T-helper 2 cell (primary cell): ENCODE data around the gene LONP1.
"Not testable (repeated sequence)": the region's sequence is repeated elsewhere in the genome, so short reads cannot be mapped to it uniquely, and the experiment has no call there.

ENCODE experiments used
- DNase-seq, 5 experiments: peaks; one replicate each; pipeline versions ENCODE4 v3.0.0 to v3.0.0-alpha.2; 2012 to 2022

Gene LONP1

DNA sequence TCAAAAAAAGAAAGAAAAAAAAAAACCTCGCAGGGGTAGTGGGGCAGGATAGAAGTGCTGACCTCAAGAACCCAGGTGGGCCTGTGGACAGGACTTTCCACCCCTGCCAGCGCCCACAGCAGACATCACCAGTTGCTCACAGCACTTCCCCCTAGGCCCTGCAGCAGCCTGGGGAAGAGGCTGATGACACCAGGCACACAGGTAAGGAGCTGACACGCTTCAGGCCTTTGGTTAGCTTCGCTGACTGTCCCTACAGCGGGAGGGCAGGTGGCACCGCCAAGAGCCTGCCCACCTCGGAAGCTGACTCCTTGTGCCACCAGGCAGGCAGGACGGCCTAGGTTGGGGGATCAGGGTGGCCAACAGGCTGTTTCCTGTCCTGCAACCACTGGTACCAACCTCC is 8.9 kb downstream of the LONP1 start:
- DNase-seq, result no peak

DNA sequence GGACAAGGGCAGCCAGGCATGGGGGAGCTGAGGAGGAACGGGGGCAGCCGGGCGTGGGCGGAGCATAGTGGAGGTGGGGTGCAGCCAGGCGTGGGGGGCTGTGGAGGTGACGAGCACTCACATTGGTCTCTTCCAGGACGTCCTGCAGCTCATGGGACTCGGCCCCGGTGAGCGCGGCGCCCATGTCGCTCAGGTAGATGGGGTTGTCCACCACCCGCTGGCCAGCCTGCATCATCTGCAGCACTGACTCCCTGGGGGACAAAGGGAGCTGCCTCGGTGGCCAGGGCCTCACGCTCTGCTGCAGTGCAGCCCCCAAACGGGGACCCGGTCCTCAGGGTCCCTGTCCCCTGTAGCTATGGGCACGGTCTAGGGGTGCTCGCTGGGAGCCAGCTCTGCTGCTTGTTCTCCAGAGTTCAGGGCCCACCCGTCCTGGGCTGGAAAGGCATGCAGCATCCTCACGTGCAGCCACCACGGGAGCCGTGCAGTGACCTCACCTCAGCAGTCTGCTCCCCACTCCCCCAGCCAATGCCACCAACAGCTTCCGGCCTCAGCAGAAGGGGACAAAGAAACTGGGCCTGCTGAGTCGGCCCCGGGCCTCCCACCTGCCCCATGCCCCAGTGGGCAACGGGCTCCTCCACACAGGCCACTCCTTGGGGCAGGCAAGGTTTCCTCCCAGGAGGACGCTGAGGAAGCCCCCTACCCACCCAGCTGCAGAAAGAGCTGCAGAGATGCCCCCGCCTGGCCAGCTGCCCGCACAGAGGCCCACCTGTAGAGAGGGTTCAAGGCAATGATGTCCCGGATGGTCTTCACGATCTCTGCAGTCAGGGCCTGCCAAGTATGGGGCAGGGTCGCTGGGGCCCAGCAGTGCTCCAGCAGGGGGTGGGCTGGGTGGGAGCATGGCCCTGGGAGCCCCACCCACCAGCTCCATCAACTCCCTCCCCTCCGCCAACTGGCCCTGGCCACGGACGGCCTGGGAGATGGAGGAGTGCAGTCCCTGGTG is 12.1 kb downstream of the LONP1 start:
- DNase-seq, result no peak

DNA sequence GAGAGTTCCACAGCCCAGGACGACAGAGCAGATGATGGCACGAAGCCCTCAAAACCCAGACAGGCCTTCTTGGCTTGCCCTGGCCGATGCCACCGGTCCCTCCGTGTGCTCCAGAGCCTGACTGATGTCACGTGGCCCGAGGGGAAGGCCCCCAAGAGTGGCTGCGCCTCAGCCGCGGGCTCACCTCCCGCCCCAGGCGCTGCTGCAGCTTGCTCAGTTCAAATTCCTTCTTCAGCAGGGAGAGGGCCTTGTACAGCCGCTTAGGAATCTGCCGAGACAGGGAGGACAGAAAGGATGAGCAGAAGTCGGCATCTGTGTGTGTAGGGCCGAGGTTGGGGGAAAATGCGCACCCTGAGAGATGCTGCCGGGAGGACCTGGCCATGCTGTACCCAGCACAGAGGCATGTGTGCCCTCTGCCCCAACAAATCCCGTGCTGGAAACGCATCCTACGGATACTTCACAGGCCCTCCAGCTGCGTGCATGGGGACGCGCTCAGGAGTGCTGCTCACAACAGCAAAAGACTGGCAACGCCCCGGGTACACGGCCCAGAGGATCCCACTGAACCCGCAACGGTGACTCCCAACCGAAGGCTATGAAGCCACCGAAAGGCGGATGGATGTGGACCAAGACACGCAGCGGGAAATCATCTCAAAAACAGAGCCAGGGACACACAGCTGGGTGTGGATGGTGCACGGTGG is 12.9 kb downstream of the LONP1 start:
- no peak for DNase-seq

DNA sequence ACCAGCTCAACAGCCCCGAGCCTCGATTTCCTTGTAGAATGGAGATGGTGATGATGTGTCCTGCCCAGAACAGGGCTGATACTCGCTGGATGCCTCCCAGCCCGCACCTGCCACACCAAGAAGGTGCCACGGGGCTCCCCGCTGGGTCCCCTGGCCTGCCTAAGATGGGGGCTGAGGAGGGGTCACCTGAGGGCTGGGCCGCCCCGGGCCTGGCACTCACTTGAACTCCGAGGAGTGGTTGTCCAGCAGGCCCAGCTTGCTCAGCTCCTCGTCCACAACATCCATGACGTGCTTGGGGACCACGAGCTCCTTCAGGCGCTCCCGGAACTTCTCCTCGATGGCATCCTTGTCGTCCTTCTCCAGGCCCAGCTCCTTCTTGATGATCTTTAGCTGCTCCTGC is 14.4 kb downstream of the LONP1 start:
- no peak for DNase-seq

DNA sequence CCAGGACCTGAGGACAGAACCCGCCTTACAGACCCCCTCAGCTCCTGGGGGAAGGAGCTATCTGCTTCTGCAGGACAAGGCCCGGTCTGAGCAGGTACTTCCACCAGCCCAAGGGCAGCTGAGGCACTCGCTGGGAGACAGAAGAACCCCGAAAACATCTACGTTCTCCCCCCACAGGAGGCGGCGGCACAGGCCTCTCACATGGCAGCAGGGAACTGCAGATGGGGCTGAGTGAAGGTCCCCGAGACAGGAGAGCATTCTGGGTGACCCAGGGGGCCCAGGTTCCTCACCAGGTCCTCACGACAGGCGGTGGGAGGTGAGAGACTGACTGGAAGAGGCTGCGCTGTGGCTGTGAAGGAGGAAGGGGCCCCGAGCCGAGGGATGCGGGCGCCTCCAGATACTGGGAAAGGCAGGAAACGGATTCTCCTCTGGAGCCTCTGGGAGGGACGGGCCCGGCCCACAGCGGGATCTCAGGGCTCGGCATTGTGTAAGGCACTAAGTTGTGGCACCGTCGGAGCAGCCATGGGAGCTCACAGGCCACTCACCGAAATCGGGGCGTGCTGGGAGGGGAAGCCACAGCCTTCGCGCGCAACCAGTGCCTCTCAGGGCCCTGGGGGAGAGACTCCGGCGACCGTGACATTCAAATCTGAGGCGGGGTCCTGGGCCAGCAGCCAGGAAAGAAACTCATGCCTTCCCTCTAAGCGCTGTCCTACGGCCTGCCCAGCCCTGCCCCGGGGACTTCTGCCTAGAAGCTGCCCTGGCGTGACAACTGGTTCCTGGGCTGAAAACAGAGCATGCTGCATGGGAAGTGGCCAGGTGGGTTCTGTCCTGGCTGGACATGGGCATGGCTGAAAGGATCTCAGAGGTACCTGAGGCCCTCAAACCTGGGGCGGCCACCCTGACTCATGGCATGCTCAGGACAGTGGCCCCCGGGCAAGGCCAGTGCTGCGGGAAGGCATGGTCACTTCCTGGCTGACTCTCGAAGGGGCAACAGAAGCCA is 15.8 kb downstream of the LONP1 start:
- no peak for DNase-seq

DNA sequence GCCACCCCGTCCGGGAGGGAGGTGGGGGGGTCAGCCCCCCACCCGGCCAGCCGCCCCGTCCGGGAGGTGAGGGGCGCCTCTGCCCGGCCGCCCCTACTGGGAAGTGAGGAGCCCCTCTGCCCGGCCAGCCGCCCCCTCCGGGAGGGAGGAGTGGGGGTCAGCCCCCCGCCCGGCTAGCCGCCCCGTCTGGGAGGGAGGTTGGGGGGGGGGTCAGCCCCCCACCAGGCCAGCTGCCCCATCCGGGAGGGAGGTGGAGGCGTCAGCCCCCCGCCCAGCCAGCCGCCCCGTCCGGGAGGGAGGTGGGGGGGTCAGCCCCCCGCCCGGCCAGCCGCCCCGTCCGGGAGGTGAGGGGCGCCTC is 17.9 kb downstream of the LONP1 start:
- DNase-seq, result not testable (repeated sequence)

DNA sequence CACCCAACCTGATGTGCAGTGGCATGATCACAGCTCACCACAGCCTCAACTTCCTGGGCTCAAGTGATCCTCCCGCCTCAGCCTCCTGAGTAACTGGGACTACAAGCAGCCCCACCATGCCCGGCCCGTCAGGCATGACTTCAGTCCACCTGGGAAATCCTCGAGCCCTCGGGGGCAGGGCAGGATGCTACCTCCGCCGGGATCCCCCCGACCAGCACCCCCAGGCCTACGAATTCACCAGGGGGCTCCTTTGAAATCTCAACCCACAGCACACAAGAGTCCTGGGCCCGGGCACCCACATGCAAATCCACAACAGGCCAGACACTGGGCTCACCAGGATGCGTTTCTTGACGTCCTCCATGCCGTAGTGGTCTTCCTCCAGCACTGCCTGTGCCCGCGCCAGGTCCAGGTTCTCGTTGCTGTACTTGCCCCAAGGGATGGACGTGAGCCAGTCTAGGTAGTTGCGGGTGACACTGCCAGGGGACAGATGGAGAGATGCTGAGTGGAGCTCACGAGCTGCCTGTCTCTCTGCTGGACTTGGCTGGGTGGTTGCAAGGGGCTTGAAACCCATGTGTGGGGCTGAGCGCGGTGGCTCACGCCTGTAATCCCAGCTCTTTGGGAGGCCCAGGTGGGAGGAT is 19.4 kb downstream of the LONP1 start:
- DNase-seq, result no peak

DNA sequence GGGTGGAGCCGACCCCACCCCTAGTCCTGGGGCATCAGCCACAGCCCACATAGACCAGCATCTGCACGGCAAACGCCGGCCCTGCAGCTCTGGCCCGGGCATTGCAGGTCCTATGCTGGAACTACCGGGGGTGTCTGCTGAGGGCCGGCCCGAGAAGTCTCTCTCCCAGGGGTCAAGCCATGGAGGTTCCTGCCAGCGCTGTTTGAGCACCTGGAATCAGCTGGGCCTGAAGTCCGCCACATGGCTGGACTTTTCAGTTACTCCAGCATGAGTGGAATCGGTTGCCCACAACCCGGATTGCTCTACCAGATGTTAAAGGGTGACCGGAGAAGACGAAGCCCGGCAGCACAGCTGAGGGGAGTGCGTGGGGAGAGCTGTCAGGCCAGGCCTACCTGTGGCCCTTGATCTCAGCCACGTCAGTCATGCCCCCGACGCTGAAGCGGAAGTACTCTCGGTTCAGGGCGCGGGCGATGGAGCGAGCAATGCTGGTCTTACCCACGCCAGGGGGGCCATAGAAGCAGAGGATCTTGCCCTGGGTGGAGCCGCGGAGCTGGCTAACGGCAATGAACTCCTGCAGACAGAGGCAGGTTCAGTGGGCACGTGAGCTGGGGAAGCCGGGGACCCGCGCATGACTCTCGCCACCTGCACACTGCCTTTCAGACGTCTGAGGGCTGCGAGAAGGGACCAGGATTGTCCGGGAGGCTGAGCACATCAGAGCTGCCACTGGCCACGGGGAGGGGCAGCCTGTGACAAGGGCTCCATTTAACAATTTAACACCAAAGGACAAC is 21.1 kb downstream of the LONP1 start:
- DNase-seq, result no peak

DNA sequence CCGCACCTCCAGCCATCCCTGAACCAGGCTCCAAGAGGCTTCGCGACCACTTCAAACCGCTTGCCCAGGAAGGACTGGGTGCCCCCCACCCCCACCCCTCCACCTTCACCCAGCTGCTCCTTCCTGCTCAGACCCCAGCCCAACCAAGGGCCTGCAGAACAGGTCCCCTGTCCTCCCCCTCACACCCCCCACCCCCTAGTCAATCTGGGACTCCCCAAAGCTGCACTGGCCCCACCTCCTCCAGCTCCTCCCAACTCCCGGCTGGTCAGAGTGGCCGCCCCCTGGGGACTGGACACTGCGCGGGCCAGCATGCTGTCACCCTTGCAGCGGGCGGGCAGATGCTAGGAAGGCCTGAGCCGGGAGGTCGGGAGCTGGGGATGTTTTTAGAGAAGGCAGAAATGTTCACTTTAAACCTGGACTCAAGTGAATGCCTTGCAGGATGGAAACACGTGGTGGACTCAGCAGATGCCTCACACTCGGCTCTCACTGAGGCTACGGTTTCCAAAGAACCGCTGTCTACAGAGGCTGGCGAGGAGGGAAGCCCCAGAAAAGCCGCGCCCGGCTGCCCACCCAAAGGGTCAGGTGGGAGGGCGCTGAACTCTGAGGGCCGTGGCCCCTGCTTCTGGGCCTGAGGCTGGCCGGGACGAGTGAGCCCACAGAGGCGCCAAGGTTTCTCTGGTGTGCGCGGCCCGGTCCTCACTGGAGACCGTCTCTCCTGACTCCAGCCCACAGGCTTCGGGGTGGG is 21.9 kb downstream of the LONP1 start:
- DNase-seq, result no peak

DNA sequence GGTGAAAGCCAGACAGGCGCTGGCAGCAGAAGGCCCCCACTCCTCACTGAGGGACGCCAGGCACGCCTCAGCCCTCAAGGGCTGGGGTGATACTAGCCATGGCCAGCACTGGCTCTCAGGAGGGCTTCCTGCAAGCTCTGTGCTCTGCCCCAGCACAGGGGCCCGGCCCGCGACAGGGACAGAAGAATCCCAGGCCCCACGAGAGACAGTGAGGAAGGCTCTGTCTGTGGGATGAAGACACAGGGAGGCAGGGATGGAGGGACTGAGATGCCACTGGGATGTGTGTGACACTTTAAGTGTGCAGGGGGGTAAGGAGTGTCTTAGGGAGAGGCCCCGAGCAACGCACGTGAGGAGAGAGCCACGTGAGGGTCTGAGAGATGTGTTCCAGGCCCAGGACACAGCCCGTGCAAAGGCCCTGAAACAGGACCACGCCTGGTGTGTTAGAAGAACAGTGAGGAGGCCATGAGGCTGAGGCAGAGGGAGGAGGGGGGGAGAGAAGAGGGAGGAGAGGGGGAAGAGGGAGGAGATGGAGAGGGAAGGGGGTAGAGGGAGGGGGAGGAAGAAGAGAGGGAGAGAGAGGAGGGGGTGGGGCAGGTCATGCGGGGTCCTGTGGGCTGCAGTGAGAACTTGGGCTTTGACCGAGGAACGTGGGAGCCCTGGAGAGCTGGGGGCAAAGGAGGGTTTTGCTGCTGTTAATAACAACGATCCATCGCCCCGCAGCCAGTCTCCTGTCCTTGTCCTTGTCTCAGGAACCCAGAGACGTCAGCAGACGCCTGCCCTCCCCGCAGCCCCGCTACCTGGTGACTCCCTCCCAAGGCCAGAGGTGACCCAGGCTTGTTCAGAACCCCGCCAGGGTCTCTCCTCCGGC is 22.7 kb downstream of the LONP1 start:
- DNase-seq, result no peak

DNA sequence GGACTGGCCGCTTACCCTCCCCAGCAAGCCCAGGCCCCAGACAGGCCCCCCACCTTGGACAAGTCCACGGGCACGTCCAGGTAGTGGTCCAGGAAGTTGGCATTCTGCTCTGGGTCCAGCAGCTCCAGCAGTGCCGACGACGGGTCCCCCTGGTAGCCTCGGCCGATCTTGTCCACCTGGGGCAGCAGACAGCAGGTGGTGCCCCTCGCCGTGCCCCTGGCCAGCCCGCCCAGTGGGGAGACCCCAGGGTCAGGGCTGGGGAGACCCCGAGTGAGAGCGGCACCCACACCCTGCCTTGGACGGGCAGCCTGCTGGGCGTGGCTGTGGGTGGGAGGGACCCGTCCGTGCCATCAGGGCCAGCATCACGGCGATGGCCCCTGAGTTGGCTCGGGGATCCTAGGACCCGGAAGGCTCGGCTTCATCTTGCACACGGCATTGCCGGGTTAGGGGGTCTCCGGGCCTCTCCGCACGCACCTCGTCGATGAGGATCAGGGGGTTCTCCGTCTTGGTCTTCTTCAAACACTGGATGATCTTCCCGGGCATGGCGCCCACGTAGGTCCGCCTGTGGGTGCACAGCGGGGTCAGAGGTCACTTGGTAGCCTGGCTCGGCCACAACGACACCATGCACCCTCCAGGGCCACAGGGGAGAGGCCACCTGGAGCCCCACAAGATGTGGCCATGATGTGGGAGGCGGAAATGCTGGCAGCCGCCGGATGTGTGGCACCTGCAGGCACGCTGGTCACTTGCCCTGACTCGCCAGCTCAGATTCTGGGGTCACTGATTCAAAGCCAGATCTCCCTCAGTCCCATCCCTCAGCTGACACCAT is 23.5 kb downstream of the LONP1 start:
- DNase-seq, result no peak

DNA sequence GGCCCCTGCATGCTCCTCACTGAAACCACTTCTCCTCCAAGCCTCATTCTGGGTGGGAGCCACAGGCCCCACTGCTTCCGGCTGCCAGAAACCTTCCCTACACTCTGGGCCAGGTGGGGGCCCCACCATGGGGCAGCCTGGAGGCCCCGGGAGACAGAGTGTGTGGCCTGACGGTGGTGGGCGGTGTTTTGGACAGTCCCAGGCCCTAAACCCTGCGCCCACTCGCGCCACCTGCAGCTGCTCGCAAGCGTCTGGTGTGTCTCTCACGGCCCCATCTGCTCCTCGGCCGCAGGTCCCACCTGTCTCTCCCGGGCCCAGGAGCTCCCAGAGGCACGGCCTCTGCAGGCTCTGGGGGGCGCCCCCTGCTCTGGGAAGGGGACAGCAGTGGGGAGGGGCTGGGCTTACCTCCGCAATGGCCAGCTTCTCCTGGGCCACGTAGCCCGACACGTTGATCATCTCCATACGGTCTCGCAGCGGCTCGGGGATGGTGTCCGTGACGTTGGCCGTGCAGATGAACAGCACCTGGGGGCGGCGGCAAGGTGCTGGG is 24.2 kb downstream of the LONP1 start:
- DNase-seq, result no peak

DNA sequence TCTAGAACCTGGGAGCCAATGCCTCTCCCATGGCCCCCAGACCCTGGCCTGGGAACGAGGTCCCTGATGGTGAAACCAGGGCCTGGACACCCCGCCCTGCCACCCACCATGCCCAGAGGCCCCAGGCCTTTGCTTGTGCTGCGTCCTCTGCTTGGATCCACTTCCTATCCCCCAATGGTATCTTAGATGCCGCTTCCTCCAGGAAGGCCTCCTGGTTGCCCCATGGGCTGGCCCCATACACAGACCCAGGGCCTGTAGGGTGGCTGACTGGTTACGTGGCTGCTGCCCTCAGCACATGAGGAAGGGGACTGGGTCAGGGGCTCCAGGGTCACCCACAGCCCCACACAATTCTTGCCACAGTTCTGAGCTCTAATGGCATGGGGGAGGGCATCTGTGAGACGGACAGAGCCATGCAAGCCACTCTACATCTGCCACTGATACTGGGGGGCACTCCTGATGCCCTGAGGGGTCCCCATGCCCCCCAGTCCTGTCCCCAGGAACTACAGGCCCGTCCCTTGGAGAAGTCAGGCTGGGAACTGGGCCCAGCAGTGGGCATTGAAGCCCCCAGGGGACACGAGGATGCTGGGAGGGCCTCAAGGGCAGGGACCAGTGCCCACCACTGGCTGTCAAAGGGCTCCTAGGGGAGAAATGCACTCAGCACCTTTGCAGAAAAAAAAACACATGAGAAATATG is 24.8 kb downstream of the LONP1 start:
- DNase-seq, result no peak

DNA sequence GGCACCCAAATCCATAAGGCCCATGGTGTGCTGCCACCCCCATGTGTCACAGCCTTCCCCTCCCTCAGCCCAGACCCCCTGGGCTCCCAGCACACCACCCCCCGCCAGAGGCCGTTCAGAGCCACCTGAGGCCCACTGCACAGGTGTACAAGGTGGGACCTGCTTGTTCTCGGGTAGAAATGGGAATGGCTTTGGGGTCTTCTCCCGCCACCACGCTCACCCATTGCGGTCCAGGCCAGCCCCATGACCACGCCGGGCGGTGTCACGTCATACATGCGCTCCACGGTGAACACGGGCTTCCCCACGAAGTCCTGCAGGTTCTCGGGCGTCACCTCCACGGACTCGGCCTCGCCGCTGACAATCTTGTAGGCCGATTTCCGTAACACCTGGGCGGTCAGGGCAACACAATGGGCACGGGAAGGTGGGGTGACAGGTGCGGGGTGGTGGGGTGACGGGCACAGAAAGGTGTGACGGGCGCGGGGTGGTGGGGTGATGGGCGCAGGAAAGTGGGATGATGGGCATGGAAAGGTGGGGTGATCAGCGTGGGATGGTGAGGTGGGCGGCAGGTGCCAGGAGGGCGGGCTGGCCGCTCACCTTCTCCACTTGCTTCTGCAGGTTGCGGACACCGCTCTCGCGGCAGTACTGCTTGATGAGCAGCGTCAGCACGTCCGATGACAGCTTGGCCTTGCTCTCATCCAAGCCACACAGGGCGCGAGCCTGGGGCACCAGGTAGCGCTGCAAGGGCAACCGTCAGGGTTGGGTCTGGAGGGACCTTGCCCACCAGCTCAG is 25.6 kb downstream of the LONP1 start:
- DNase-seq, result no peak

DNA sequence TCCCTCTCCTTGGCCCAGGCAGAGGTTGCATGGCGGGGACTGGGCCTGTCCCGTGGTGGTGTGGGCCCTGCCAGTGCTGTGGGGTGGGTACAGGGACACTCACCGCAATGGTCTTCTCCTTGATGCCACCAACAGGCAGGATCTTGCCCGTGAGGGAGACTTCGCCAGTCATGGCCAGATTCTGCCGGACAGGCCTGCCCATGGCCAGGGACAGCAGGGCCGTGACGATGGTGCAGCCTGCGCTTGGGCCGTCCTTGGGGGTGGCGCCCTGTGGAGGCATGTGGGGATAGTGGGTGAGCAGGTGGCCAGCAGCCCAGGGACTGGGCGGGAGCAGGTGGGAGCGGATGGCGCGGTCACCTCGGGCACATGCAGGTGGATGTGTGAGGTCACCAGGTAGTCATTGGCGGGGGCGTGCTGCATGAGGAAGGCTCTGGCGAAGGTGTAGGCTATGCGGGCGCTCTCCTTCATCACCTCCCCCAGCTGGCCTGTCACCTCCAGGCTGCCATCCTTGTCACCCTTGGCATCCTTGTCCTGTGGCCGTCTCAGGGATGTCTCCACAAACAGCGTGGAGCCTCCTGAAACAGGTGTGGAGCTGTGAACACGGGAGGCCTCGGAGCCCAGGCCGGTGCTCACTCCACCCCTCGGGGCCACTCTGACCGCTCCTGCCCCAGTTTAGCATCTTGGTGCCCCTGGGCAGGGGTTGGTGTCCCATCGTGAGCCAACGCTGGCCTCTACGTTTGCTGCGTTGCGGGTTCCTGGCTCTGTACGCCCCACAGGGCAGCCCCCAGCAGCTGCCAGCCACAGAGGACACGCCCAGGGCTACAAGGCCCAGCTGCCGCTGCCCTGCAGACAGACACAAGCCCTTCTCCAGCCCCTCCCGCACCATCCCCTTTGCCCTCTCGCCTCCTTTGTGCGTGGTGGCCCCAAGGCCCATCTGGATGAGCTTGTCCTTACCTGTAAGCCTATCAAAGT is 26.5 kb downstream of the LONP1 start:
- DNase-seq, result no peak

DNA sequence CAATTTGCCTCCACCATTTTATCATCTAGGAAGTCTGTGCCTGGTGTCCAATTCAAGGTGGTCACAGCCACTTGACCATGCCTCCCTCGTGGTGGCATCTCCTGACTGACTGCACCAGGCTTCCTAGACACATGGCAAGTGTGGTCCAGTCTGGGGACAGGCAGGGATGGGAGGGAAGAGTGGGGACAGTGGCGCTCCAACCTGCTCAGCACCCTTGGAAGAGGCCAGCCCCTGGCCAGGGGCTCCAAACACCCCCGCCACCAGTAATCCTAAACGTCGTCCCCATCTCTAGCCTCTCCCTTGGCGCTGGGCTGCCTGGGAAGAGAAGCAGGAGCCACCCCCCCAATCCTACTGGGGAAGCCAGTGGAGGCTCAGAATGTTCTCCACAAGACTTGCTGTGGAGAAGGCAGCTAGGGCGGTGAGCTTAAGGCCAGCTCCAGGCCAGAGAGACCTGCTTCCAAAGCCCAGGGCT is 27.2 kb downstream of the LONP1 start:
- no peak for DNase-seq
